Retinal pigment epithelial cell (primary cell): Measurements from ENCODE around the gene RAPGEF1.

Experiments
- DNase-seq: peaks from one replicate; pipeline ENCODE4 v3.0.0-alpha.2; 2010; ENCODE audit warnings: low read depth
- H3K4me3 ChIP-seq: 2 replicates; pipeline ENCODE4 v1.5.1; 2011; ENCODE audit warnings: mild to moderate bottlenecking, low read length, control low read depth, moderate library complexity
- CTCF ChIP-seq: conservative IDR thresholded peaks from 2 replicates; pipeline ENCODE4 v1.5.1; 2011; ENCODE audit warnings: low read depth, low read length, control low read depth, inconsistent platforms

The RAPGEF1 gene

GRCh38 chr9:131603199-131603598 is 136.7 kb downstream of the RAPGEF1 start:
- H3K4me3 ChIP-seq, result no peak overlapping the region
- TF ChIP-seq CTCF, result no peak
- DNase-seq, result no peak

- no peak for DNase-seq
Measured at GRCh38 chr9:131601683-131602181, 138.1 kb downstream of the RAPGEF1 start.

GRCh38 chr9:131598121-131598520 is 141.8 kb downstream of the RAPGEF1 start:
- TF ChIP-seq CTCF, result no peak
- H3K4me3 ChIP-seq, result no peak overlapping the region
- DNase-seq, result no peak

More at GRCh38 chr9:131601683-131602181, 138.1 kb downstream of the RAPGEF1 start:
- no peak overlapping the region for H3K4me3 ChIP-seq
- TF ChIP-seq CTCF, result no peak

GRCh38 chr9:131597246-131597645 is 142.6 kb downstream of the RAPGEF1 start:
- no peak overlapping the region for H3K4me3 ChIP-seq
- TF ChIP-seq CTCF, result no peak
- no peak for DNase-seq

- H3K4me3 ChIP-seq, result no peak overlapping the region
- DNase-seq, result no peak
- TF ChIP-seq CTCF, result no peak
Measured at GRCh38 chr9:131596430-131596743, 143.5 kb downstream of the RAPGEF1 start.

GRCh38 chr9:131595696-131596429 is 144.0 kb downstream of the RAPGEF1 start:
- H3K4me3 ChIP-seq, result no peak overlapping the region
- no peak for DNase-seq
- TF ChIP-seq CTCF, result no peak
